ENCODE data around the gene CD59.
"Not testable (repeated sequence)": the region's sequence is repeated elsewhere in the genome, so short reads cannot be mapped to it uniquely, and the experiment has no call there.

Gene CD59

DNA sequence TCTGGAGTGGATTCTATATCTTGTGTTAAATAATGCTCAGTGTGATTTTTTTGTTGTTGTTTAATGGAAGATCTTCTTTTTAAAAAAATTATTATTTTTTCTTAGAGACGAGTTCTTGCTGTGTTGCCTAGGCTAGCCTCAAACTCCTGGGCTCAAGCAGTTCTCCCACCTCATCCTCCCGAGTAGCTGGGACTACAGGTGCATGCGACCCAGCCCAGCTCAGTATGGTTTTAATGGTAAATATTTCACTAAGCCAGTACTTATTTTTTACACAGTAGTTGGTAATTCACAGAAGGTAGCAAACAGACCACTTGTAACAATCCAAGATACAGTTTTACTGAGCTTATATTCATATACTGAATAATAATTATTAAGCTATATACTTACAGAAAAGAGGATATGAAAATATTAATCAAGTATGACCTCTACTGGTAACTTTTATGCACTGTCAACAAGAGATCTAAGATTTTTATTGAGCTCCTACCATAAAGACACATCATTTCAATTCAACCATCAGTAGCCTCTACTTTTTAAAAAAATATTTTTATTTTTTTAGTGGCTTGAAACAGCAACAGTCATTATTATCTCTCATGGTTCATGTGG, 6.1 kb upstream of the CD59 start:
- peak; percentile 10 for DNase-seq

DNA sequence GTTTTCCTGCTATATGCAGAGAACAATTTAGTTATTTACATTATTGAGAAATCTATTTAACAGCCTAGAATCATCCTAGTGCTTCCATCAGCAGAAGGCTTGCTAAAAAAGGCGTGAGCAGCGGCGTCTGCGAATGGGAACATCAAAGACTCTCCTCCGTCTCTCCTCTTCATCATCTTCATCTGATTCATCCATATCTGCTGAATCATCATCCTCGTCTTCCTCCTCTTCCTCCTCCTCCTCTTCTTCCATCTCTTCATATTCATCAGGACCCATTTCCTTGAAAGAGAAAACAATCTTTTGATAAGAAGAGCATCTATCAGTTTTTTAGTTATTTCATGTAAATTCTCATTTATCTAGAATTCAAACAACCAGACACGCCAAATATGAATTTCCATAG, 5.6 kb upstream of the CD59 start:
- no peak for DNase-seq

DNA sequence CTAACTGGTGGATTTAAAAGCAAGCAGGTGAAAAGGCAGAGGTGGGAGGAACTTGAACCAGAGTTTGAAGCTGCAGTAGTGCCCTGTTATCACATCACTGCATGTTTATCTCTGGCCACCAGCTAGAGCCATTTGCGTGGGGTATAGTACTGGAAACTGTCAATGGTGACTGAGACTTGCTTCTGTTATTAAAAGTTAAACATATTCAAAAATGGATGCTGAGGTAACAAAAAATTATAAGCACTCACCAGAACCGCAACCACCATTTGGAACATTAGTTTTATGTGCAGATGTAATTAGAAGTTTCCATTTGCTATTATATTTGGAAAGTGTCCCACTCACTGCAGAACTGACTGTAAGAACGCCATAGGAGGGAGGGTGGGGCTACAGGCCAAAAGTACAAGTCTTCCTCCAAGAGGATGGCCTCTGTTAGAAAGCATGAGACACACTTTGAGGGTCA, 1.2 kb upstream of the CD59 start:
- DNase-seq, result no peak

DNA sequence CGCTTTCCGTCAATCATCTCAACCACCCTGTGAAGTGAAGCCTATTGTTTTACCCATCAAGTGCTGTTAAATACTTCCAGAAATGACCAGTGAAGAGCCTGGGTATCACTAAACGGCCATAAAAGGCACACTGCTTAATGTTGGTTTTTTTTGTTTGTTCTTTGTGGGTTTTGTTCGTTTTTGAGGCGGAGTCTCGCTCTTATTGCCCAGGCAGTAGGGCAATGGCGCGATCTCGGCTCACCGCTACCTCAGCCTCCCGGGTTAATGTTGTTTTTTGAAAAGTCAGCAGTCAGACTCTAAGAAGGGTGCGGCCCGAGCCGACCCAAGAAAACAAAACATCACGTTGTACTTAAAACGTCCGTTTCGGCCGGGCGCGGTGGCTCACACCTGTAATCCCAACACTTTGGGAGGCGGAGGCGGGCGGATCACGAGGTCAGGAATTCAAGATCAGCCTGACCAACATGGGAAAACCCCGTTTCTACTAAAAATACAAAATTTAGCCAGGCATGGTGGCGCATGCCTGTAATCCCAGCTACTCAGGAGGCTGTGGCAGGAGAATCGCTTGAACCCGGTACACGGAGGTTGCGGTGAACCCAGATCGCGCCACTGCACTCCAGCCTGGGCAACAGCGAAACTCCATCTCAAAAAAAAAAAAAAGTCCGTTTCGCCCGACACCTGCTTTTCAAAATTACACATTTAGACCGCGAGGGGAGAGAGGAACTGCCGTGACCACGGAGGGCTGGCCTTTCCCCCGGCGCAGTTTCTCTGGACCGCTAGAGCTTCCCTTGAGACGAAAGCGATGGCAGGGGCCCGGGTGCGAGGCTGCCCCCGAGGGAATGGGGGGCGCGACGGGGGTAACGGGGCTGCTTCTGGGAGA, 714 bp downstream of the CD59 start:
- peak; percentile 62 for DNase-seq

DNA sequence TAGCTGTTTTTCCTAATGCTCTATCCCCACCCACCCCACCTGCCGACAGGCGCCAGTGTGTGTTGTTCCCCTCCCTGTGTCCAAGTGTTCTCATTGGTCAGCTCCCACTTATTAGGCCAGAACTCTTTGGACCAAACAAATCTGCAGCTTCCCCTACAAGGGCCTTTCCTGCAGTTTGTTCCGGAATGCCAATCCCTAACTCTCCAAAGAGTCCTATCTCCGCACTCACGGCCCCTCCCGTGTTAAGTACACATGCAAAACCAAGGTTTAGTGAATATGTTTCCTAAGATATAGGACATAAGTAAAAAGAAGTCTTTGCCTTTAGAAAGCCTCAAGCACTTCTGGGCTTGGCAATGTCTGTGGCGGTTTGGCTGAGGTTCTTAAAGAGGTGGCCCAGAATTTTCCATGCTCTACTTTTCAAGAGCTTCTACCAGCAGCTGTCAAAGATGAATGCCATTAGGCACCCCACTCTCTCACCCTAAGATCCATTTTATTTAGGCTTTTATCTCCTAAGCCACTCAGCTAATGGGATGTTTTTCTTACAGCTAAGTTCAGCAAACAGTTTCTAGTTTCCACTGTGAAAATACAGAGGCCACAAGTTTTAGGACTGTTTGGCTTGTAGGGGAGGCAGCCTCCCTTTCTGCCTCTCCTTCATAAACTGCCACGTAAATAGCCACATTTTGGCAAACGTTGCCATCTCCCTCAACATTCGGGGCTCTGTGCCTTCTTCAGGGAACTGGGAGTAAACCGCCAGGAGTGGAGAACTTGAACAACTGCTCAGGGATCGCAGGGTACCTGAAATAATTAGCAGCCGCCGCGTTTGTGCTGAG, 1.6 kb downstream of the CD59 start:
- peak; percentile 47 for DNase-seq

- DNase-seq, result no peak
These were observed 2.2 kb downstream of the CD59 start for GRCh38 chr11:33733980-33734379.

DNA sequence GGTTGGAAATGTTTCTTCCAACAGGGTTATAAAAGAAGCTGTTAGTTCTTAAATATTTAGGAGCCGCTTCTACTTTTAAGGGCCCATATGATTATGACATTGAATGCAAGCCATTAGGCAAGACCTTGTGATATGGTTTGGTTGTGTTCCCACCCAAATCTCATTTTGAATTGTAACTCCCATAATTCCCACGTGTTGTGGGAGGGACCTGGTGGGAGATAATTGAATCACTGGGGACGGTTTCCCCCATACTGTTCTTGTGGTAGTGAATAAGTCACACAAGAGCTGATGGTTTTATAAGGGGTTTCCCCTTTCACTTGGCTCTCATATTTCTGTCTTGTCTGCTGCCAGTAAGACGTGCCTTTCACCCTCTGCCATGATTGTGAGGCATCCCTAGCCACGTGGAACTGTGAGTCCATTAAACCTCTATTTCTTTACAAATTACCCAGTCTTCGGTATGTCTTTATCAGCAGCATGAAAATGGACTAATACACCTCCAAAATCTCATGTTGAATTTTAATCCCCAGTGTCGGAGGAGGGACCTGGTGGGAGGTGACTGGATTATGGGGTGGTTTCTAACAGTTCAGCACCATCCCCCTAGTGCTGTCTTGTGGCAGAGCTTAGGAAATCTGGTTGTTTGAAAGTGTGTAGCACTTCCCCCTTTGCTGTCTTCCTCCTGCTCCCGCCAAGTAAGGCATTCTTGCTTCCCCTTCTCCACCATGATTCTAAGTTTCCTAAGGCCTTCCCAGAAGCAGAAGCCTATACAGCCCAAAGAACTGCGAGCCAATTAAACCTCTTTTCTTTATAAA, 4.3 kb downstream of the CD59 start:
- DNase-seq, result no peak

GRCh38 chr11:33730716-33731115, 5.5 kb downstream of the CD59 start:
- no peak for DNase-seq

- DNase-seq, result not testable (repeated sequence)
These were observed 7.1 kb downstream of the CD59 start for GRCh38 chr11:33729072-33729664.

DNA sequence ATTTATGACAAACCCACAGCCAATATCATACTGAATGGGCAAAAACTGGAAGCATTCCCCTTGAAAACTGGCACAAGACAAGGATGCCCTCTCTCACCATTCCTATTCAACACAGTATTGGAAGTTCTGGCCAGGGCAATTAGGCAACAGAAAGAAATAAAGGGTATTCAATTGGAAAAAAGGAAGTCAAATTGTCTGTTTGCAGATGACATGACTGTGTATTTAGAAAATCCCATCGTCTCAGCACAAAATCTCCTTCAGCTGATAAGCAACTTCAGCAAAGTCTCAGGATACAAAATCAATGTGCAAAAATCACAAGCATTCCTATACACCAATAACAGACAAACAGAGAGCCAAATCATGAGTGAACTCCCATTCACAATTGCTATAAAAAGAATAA, 8.7 kb downstream of the CD59 start:
- not testable (repeated sequence) for DNase-seq

- DNase-seq, result no peak
These were observed 10.7 kb downstream of the CD59 start for GRCh38 chr11:33725496-33725895.

DNA sequence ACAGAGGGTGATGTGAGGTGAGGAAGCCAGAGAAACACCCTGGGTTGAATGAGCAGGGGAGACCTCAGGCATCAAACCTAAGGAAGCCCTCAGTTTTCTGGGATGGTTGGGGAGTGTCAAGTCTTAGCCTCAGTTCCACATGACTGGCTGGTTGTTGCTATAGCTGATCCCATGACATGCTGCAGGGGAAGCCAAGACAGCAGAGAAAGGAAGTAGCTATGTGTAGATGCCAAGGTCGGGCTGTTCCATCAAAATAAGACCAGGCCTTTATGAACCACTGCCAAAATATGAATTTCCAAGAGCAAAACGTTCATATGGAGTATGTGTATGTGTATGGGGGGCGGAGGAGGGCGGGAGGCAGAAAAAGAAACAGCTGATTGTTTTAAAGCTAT, 11.6 kb downstream of the CD59 start:
- peak; percentile 48 for DNase-seq

- DNase-seq, result no peak
These were observed 12.9 kb downstream of the CD59 start for GRCh38 chr11:33723238-33723881.

DNA sequence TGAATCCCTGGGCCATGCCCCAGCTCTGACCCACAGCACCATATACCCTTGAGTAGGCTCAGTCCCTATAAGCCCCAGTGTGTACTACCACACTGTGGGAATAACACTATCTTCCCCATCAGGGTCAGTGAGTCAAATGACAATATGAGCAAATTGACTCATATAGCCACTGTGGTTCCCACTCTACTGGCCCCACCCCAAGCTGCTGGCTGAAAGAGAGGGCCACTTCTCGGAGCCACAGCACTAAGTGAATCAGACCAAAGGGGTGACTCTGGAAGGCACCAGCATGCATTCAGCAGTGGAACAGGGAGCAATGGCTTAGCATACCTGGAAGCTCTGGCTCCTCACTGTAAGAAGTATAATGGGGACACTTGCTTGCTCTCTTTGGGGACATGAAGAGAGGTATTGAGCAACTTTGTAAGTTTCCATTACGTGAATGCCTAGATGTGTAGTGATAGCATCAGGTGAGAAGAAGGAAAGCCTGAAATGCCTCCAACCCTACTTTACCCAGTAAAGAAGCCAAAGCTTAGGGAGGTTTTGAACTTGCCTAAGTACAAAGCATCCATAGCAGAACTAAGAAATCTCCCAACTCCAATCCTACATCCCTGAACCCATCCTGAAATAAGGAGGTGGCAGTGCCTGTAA, 13.5 kb downstream of the CD59 start:
- DNase-seq, result no peak

- DNase-seq, result no peak
These were observed 14.2 kb downstream of the CD59 start for GRCh38 chr11:33721984-33722383.

GRCh38 chr11:33721426-33721825, 14.8 kb downstream of the CD59 start:
- DNase-seq, result no peak

GRCh38 chr11:33719587-33719986, 16.6 kb downstream of the CD59 start:
- DNase-seq, result no peak

GRCh38 chr11:33718440-33718839, 17.8 kb downstream of the CD59 start:
- DNase-seq, result no peak

DNA sequence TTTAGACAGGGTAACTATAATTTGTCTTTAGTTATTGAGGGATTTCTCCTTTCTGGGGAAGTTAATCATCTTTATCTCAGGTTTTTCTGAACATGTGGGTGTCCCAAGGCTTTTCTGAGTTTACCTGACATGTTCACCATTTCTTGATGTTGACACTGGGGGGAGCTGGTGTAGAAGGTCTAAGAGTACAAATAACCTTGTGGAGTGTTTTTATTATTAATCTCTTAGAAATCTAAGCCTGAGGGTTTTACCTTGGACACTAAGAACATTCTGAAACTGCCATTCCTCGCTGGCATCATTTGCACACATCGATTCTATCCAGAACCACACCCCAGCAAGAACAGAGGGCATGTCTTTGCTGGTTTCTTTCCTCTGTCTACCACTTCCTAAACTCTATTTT, 20.0 kb downstream of the CD59 start:
- peak; percentile 5 for DNase-seq

- no peak for DNase-seq
These were observed 22.3 kb downstream of the CD59 start for GRCh38 chr11:33713856-33714398.
